H9 (cell line): ENCODE results near the gene OR2A5. TPM values are rescaled to one million over a fixed set of nuclear protein-coding genes. Genes with fewer than 3 reads are reported as not detected.

Source experiments
- DNase-seq: peaks from one replicate; pipeline ENCODE4 v3.0.0-alpha.2; 2017
- H2AFZ ChIP-seq: one replicate; pipeline ENCODE4 v1.6.1; 2013; ENCODE audit warnings: mild to moderate bottlenecking, low read length, control low read depth, moderate library complexity
- H2AK5ac ChIP-seq: 2 replicates; pipeline ENCODE4 v1.6.1; 2013; ENCODE audit warnings: low read length, control low read depth, mixed read lengths; ENCODE audit not compliant: insufficient read length
- H2BK120ac ChIP-seq: one replicate; pipeline ENCODE4 v1.6.1; 2013; ENCODE audit warnings: low read depth, mild to moderate bottlenecking, low read length, control low read depth, inconsistent platforms; ENCODE audit not compliant: poor library complexity, severe bottlenecking
- H2BK12ac ChIP-seq: 2 replicates; pipeline ENCODE4 v1.6.1; 2013; ENCODE audit warnings: low read length, control low read depth, mixed read lengths, low read depth; ENCODE audit not compliant: insufficient read length
- H2BK15ac ChIP-seq: 2 replicates; pipeline ENCODE4 v1.6.1; 2013; ENCODE audit warnings: low read depth, low read length, control low read depth
- H2BK20ac ChIP-seq: one replicate; pipeline ENCODE4 v1.6.1; 2013; ENCODE audit warnings: low read depth, mild to moderate bottlenecking, low read length, control low read depth, inconsistent platforms; ENCODE audit not compliant: poor library complexity, severe bottlenecking
- H2BK5ac ChIP-seq: 2 replicates; pipeline ENCODE4 v1.6.1; 2013; ENCODE audit warnings: low read length, control low read depth, mixed read lengths; ENCODE audit not compliant: insufficient read length
- H3K14ac ChIP-seq: 2 replicates; pipeline ENCODE4 v1.6.1; 2013; ENCODE audit warnings: low read length, control low read depth; ENCODE audit not compliant: insufficient read depth
- H3K18ac ChIP-seq: 2 replicates; pipeline ENCODE4 v1.6.1; 2013; ENCODE audit warnings: low read depth, mild to moderate bottlenecking, mixed read lengths, low read length, control low read depth; ENCODE audit not compliant: insufficient read length
- H3K23ac ChIP-seq: 2 replicates; pipeline ENCODE4 v1.6.1; 2013; ENCODE audit warnings: low read length, control low read depth, mixed read lengths, low read depth; ENCODE audit not compliant: insufficient read length
- H3K23me2 ChIP-seq: 2 replicates; pipeline ENCODE4 v1.6.1; 2013; ENCODE audit warnings: low read depth, mild to moderate bottlenecking, mixed read lengths, low read length, control low read depth; ENCODE audit not compliant: insufficient read length, poor library complexity, severe bottlenecking
- H3K27ac ChIP-seq: 2 replicates; pipeline ENCODE4 v1.5.1; 2013; ENCODE audit warnings: low read length, control low read depth, mixed read lengths, low read depth; ENCODE audit not compliant: insufficient read length
- H3K27me3 ChIP-seq: 2 replicates; pipeline ENCODE4 v1.6.1; 2013; ENCODE audit warnings: low read length, control low read depth, inconsistent platforms; ENCODE audit not compliant: insufficient read depth
- H3K4ac ChIP-seq: 2 replicates; pipeline ENCODE4 v1.6.1; 2013; ENCODE audit warnings: low read depth, mild to moderate bottlenecking, control low read depth, inconsistent platforms, low read length, moderate library complexity
- H3K4me1 ChIP-seq: 2 replicates; pipeline ENCODE4 v1.6.1; 2013; ENCODE audit warnings: low read length, control low read depth, inconsistent platforms; ENCODE audit not compliant: insufficient read depth
- H3K4me2 ChIP-seq: 2 replicates; pipeline ENCODE4 v1.6.1; 2013; ENCODE audit warnings: low read length, control low read depth, mixed read lengths; ENCODE audit not compliant: insufficient read length, insufficient read depth
- H3K56ac ChIP-seq: 2 replicates; pipeline ENCODE4 v1.6.1; 2013; ENCODE audit warnings: low read depth, mild to moderate bottlenecking, mixed read lengths, low read length, control low read depth; ENCODE audit not compliant: insufficient read length
- H3K79me1 ChIP-seq: 2 replicates; pipeline ENCODE4 v1.6.1; 2013; ENCODE audit warnings: low read depth, mild to moderate bottlenecking, moderate library complexity, low read length, control low read depth, inconsistent platforms; ENCODE audit not compliant: insufficient read depth, poor library complexity, severe bottlenecking
- H3K79me2 ChIP-seq: 2 replicates; pipeline ENCODE4 v1.6.1; 2013; ENCODE audit warnings: low read length, control low read depth, inconsistent platforms; ENCODE audit not compliant: insufficient read depth
- H3K9ac ChIP-seq: 2 replicates; pipeline ENCODE4 v1.6.1; 2013; ENCODE audit warnings: low read length, control low read depth, mixed read lengths; ENCODE audit not compliant: insufficient read length; ENCODE audit errors: extremely low read depth
- H3K9me3 ChIP-seq: one replicate; pipeline ENCODE4 v1.6.1; 2013; ENCODE audit warnings: low read depth, low read length, inconsistent platforms; ENCODE audit not compliant: control insufficient read depth
- H3T11ph ChIP-seq: one replicate; pipeline ENCODE4 v1.6.1; 2013; ENCODE audit warnings: mild to moderate bottlenecking, low read length, control low read depth, inconsistent platforms
- H4K20me1 ChIP-seq: one replicate; pipeline ENCODE4 v1.6.1; 2013; ENCODE audit not compliant: control insufficient read depth, insufficient read length, insufficient read depth
- H4K5ac ChIP-seq: 2 replicates; pipeline ENCODE4 v1.6.1; 2013; ENCODE audit warnings: low read depth, mild to moderate bottlenecking, mixed read lengths, low read length, control low read depth; ENCODE audit not compliant: insufficient read length
- H4K8ac ChIP-seq: replicated peaks from 2 replicates; pipeline ENCODE4 v1.6.1; 2013; ENCODE audit warnings: low read length, control low read depth, mixed read lengths, low read depth; ENCODE audit not compliant: insufficient read length
- H4K91ac ChIP-seq: 2 replicates; pipeline ENCODE4 v1.6.1; 2013; ENCODE audit warnings: low read depth, mild to moderate bottlenecking, moderate library complexity, mixed read lengths, low read length, control low read depth; ENCODE audit not compliant: insufficient read length
- H3K27ac Mint-ChIP-seq, 3 experiments: 2 replicates in 2 of 3; 3 replicates in 1 of 3; pipeline ENCODE4 v1.8.0; 2020 to 2021; ENCODE audit warnings: mixed read lengths in 3 of 3, mild to moderate bottlenecking in 1 of 3, moderate library complexity in 1 of 3
- H3K27me3 Mint-ChIP-seq: 2 replicates; pipeline ENCODE4 v1.8.0; 2021; ENCODE audit warnings: low read depth, mild to moderate bottlenecking, moderate library complexity, mixed read lengths
- H3K36me3 Mint-ChIP-seq, 3 experiments: 2 replicates in 2 of 3; 3 replicates in 1 of 3; pipeline ENCODE4 v1.8.0; 2020 to 2021; ENCODE audit warnings: low read depth in 3 of 3, mixed read lengths in 3 of 3; ENCODE audit not compliant: insufficient read depth in 1 of 3
- H3K4me1 Mint-ChIP-seq, 2 experiments: 2 replicates each; pipeline ENCODE4 v1.8.0; 2020; ENCODE audit warnings: mixed read lengths in 2 of 2
- H3K4me3 Mint-ChIP-seq, 2 experiments: 2 replicates in 1 of 2; 3 replicates in 1 of 2; pipeline ENCODE4 v1.8.0; 2020 to 2021; ENCODE audit warnings: mild to moderate bottlenecking in 2 of 2, mixed read lengths in 2 of 2, moderate library complexity in 1 of 2
- H3K9me3 Mint-ChIP-seq, 2 experiments: 2 replicates in 1 of 2; 3 replicates in 1 of 2; pipeline ENCODE4 v1.8.0; 2020; ENCODE audit warnings: mild to moderate bottlenecking in 2 of 2, mixed read lengths in 2 of 2, moderate library complexity in 1 of 2
- CTCF ChIP-seq: fragments of 200-600 bp; sonication (generic); conservative IDR thresholded peaks from 3 replicates; pipeline ENCODE4 v1.8.0; 2021; ENCODE audit warnings: antibody characterized with exemption, mild to moderate bottlenecking
- total RNA-seq: library from RNA; stranded (reverse); gene quantifications from 2 replicates; pipeline ENCODE4 v1.2.1, GENCODE V29; 2021

The OR2A5 gene
- total RNA-seq, 1 experiment from 2014 or later, result not detected

- TF ChIP-seq CTCF, result no peak
- Histone ChIP-seq H3K4me1 (no peaks in the 10 kb centered on the region), H4K8ac (no peak overlapping the region), H2BK12ac (no peak overlapping the region), H3K56ac (no peak overlapping the region), H4K91ac (no peak overlapping the region), H3K23ac (no peak overlapping the region), H4K20me1 (no peaks in the 10 kb centered on the region), H3K4me2 (no peak overlapping the region), H3K4ac (no peak overlapping the region), H3K79me1 (no peaks in the 10 kb centered on the region), H2AK5ac (no peak overlapping the region), H3K9me3 (no peaks in the 10 kb centered on the region), H2BK5ac (no peak overlapping the region), H3K14ac (no peak overlapping the region), H3K27ac (no peak overlapping the region), H3K27me3 (no peaks in the 10 kb centered on the region), H2BK15ac (no peak overlapping the region), H2BK20ac (no peak overlapping the region), H3K9ac (no peak overlapping the region), H2AFZ (no peak overlapping the region), H2BK120ac (no peak overlapping the region), H4K5ac (no peak overlapping the region), H3K18ac (no peak overlapping the region), H3K79me2 (no peaks in the 10 kb centered on the region), H3T11ph (no peak overlapping the region), H3K23me2 (no peaks in the 10 kb centered on the region)
- H3K4me1 Mint-ChIP-seq, result peaks cover 6 to 10% of the 10 kb centered on the region in 2 experiments; a peak in 3 of 4 replicates
- H3K36me3 Mint-ChIP-seq, result no peaks in the 10 kb centered on the region; a peak in 1 of 7 replicates
- H3K9me3 Mint-ChIP-seq, result no peaks in the 10 kb centered on the region; a peak in 1 of 5 replicates
- no peak overlapping the region; a peak in 1 of 7 replicates for H3K27ac Mint-ChIP-seq
- H3K27me3 Mint-ChIP-seq, result no peaks in the 10 kb centered on the region
- no peak overlapping the region for H3K4me3 Mint-ChIP-seq
- no peak for DNase-seq
Measured at GRCh38 chr7:144022169-144022568, 26.6 kb upstream of the OR2A5 start.
